Prostate gland (tissue), 2 donors: ENCODE results near the gene FCN2. TPM values are rescaled to one million over a fixed set of nuclear protein-coding genes. Genes with fewer than 3 reads are reported as not detected.

Experiments used
- DNase-seq: peaks from one replicate; pipeline ENCODE4 v3.0.0-alpha.2; 2019; ENCODE audit warnings: low spot score
- H3K27ac ChIP-seq, 2 donors: fragments of 200-600 bp; sonication (generic); 2 replicates each; pipeline ENCODE4 v1.5.1; 2017 to 2019
- H3K27me3 ChIP-seq: fragments of 200-600 bp; sonication (generic); replicated peaks from 2 replicates; pipeline ENCODE4 v1.5.1; 2019; ENCODE audit not compliant: insufficient read depth
- H3K36me3 ChIP-seq, 2 donors: fragments of 200-600 bp; sonication (generic); 1 replicate in 1 of 2; 2 replicates in 1 of 2; pipeline versions ENCODE4 v1.5.1 to v1.8.1; 2017 to 2019
- H3K4me1 ChIP-seq: fragments of 200-600 bp; sonication (generic); replicated peaks from 2 replicates; pipeline ENCODE4 v1.5.1; 2019
- H3K4me3 ChIP-seq, 2 donors: fragments of 200-600 bp; sonication (generic); 2 replicates each; pipeline ENCODE4 v1.5.1; 2017 to 2019
- H3K9me3 ChIP-seq: fragments of 200-600 bp; sonication (generic); 2 replicates; pipeline ENCODE4 v1.5.1; 2017
- POLR2A ChIP-seq: fragments of 450-650 bp; IDR thresholded peaks from one replicate; pipeline ENCODE4 v1.6.1; 2016; ENCODE audit warnings: antibody characterized with exemption, mild to moderate bottlenecking
- POLR2AphosphoS5 ChIP-seq: sonication (generic); formaldehyde crosslinking; IDR thresholded peaks from one replicate; pipeline ENCODE4 v1.6.1; 2017; ENCODE audit warnings: antibody characterized with exemption
- WGBS: methylation state at CpG from one replicate; pipeline ENCODE4 v1.1.5; 2018; 5-methylcytosine and 5-hydroxymethylcytosine counted together
- intact Hi-C: fragments of 100-400 bp; cut with DNase I; formaldehyde crosslinking; loops from one replicate; pipeline ENCODE4 v1.14.2; 2022
- total RNA-seq, 2 donors: library from RNA; depleted of rRNA; stranded (reverse); fragments of >200 nt; gene quantifications; one replicate each; pipeline ENCODE4 v1.1.0, GENCODE V29; 2016
- TF ChIP-seq, protein P1 (sequence below), 4 experiments: fragments of 200-600 bp in 2 of 4; fragments of 450-650 bp in 2 of 4; sonication (generic) in 2 of 4; IDR thresholded peaks; 1 replicate in 3 of 4; 2 replicates in 1 of 4; pipeline ENCODE4 v1.5.1; 2016 to 2019; ENCODE audit warnings: antibody characterized with exemption in 4 of 4, mild to moderate bottlenecking in 2 of 4, moderate library complexity in 2 of 4

FCN2 gene
- total RNA-seq, 2 donors from 2014 or later = 2.4 TPM; not detected in 1

DNA sequence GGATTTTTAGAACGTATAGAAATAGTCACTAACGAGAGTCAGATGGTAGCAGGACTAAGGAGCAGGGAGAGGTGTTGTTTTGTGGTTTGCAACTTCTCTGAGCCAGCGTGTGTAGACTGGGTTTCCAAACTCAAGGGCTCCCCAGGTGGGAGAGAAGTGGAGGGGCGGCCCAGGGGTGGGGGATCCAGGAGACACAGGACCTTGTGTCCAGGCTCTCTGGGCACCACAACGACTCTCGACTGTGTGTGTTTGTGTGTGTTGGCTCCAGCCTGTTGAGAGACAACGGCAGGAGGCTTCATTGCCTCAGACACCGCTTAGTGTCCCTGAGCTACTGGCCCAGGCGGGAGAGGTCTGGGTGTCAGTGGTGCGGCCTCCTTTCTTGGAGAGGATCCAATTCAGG, 38.0 kb downstream of the FCN2 start:
- H3K27me3 ChIP-seq = no peaks in the 10 kb centered on the region
- intact Hi-C loops = no loop called here
- H3K27ac ChIP-seq = no peak overlapping the region
- no peaks in the 10 kb centered on the region for H3K9me3 ChIP-seq
- TF ChIP-seq POLR2AphosphoS5 (no peak), POLR2A (no peak)
- TF ChIP-seq, protein P1, sequence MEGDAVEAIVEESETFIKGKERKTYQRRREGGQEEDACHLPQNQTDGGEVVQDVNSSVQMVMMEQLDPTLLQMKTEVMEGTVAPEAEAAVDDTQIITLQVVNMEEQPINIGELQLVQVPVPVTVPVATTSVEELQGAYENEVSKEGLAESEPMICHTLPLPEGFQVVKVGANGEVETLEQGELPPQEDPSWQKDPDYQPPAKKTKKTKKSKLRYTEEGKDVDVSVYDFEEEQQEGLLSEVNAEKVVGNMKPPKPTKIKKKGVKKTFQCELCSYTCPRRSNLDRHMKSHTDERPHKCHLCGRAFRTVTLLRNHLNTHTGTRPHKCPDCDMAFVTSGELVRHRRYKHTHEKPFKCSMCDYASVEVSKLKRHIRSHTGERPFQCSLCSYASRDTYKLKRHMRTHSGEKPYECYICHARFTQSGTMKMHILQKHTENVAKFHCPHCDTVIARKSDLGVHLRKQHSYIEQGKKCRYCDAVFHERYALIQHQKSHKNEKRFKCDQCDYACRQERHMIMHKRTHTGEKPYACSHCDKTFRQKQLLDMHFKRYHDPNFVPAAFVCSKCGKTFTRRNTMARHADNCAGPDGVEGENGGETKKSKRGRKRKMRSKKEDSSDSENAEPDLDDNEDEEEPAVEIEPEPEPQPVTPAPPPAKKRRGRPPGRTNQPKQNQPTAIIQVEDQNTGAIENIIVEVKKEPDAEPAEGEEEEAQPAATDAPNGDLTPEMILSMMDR (IDR thresholded peaks at IDR 0.05) = no peak
- WGBS = 86% methylated on average over 10 of the region's 10 CpGs
- no peaks in the 10 kb centered on the region for H3K36me3 ChIP-seq
- no peaks in the 10 kb centered on the region for H3K4me1 ChIP-seq
- H3K4me3 ChIP-seq = no peak overlapping the region
- no peak for DNase-seq

DNA sequence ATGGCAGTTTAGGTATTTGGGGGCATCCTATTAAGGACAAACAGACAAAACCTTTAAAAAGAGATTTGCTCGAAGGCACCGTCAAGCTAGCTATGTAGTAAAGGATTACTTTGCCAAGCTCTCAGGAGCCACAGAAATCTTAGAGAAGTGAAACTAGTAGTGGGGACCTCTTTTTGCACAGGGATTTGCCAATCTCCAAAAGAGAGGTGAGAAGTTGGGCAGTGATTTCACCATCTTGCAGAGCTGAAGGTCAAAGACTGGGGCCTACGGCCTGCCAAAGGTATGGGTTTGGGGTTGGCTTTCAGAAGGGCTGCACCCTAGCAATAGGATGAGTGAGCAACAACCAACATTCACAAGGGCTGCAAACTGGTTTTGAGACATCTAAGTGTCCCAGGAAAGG, 38.7 kb downstream of the FCN2 start:
- Histone ChIP-seq H3K27ac (no peak overlapping the region), H3K4me1 (no peaks in the 10 kb centered on the region), H3K36me3 (no peaks in the 10 kb centered on the region), H3K4me3 (no peak overlapping the region), H3K27me3 (no peaks in the 10 kb centered on the region), H3K9me3 (no peaks in the 10 kb centered on the region)
- WGBS = 78% methylated on average over 3 of the region's 3 CpGs
- no peak for DNase-seq
- no peak for TF ChIP-seq POLR2AphosphoS5
- intact Hi-C loops = no loop called here

- intact Hi-C loops = no loop called here
- no peak overlapping the region for H3K27ac ChIP-seq
- no peak for DNase-seq
- no peaks in the 10 kb centered on the region for H3K9me3 ChIP-seq
- 62% methylated on average over 14 of the region's 14 CpGs for WGBS
- no peaks in the 10 kb centered on the region for H3K4me1 ChIP-seq
- TF ChIP-seq POLR2A = no peak
- no peak for TF ChIP-seq POLR2AphosphoS5
- TF ChIP-seq, protein P1 (IDR thresholded peaks at IDR 0.05) = no peak
- H3K36me3 ChIP-seq = no peaks in the 10 kb centered on the region
- H3K4me3 ChIP-seq = no peak overlapping the region
- H3K27me3 ChIP-seq = no peaks in the 10 kb centered on the region
These were observed 41.7 kb downstream of the FCN2 start for GRCh38 chr9:134922066-134922931.

DNA sequence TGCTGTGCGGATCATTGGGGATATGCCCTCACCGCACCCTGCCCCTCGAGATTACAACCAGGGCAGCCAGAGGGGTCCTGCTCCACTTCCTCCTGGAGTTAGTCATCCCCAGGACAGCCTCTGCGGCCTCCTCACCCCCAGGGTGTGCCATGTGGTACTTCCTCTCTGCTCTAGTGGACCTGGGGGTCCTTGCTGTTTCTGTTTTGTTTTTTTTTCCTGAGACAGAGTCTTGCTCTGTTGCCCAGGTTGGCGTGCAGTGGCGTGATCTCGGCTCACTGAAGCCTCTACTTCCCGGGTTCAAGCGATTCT, 42.3 kb downstream of the FCN2 start:
- Histone ChIP-seq H3K36me3 (no peaks in the 10 kb centered on the region), H3K27me3 (no peaks in the 10 kb centered on the region), H3K27ac (no peak overlapping the region), H3K4me3 (no peak overlapping the region), H3K9me3 (no peaks in the 10 kb centered on the region), H3K4me1 (no peaks in the 10 kb centered on the region)
- intact Hi-C loops = no loop called here
- TF ChIP-seq POLR2A = no peak
- TF ChIP-seq, protein P1 (IDR thresholded peaks at IDR 0.05) = no peak
- 85% methylated on average over 9 of the region's 9 CpGs for WGBS
- DNase-seq = no peak

DNA sequence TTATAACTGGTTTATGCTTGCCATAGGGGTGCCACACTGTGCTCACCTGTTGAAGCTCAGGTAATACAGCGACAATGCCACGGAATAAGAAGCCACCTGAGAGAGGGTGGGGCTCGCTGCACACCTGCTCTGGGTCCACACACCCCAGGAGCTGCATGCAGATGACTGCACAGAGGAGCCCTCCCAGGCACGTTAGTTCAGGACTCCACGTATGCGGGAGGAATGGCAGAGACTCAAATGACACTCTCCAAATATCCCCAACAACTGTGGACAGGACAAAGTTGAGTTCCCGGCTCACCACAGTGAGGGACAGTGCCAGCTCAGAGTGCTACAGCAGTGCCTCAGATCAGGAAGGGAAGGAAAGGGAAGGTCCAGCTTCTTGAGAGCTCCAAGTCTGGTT, 42.9 kb downstream of the FCN2 start:
- intact Hi-C loops = no loop called here
- Histone ChIP-seq H3K4me3 (no peak overlapping the region), H3K27ac (no peak overlapping the region), H3K9me3 (no peaks in the 10 kb centered on the region), H3K4me1 (no peaks in the 10 kb centered on the region), H3K36me3 (no peaks in the 10 kb centered on the region), H3K27me3 (no peaks in the 10 kb centered on the region)
- 81% methylated on average over 7 of the region's 7 CpGs for WGBS
- TF ChIP-seq POLR2AphosphoS5 = no peak
- TF ChIP-seq, protein P1 (IDR thresholded peaks at IDR 0.05) = no peak
- TF ChIP-seq POLR2A = no peak
- no peak for DNase-seq
